ENCODE measurements around the gene ANO10.
"Not testable (repeated sequence)": the region's sequence is repeated elsewhere in the genome, so short reads cannot be mapped to it uniquely, and the experiment has no call there.

The ANO10 gene

GRCh38 chr3:43621656-43622432 lies at the start of gene ANO10:
Gene ANO10, minus strand, starts transcription at chr3:43622011. Its CDS starts 16,159 bp downstream, at chr3:43605852.
- FAIRE-seq (peak; percentile 99), DNase-seq (ENCODE audit: extremely low spot score, insufficient read length, low read depth) (peak; percentile 87)

- FAIRE-seq (no peak), DNase-seq (ENCODE audit: extremely low spot score, insufficient read length, low read depth) (no peak)
Observed at GRCh38 chr3:43670635-43671522, 49.1 kb upstream of the ANO10 start.

- not testable (repeated sequence) for DNase-seq (ENCODE audit: extremely low spot score, insufficient read length, low read depth); FAIRE-seq
Observed at GRCh38 chr3:43665011-43665410, 43.2 kb upstream of the ANO10 start.

GRCh38 chr3:43661376-43661775 lies 39.6 kb upstream of the ANO10 start:
- FAIRE-seq; DNase-seq (ENCODE audit: extremely low spot score, insufficient read length, low read depth): not testable (repeated sequence)

GRCh38 chr3:43659250-43659880 lies 37.6 kb upstream of the ANO10 start:
- DNase-seq (ENCODE audit: extremely low spot score, insufficient read length, low read depth), result no peak
- no peak for FAIRE-seq

- DNase-seq (ENCODE audit: extremely low spot score, insufficient read length, low read depth); FAIRE-seq: not testable (repeated sequence)
Observed at GRCh38 chr3:43656390-43656789, 34.6 kb upstream of the ANO10 start.

GRCh38 chr3:43650345-43650744 lies 28.5 kb upstream of the ANO10 start:
- FAIRE-seq, result no peak

GRCh38 chr3:43649365-43649968 lies 27.7 kb upstream of the ANO10 start:
- DNase-seq (ENCODE audit: extremely low spot score, insufficient read length, low read depth), result no peak

More at GRCh38 chr3:43650345-43650744, 28.5 kb upstream of the ANO10 start:
- no peak for DNase-seq (ENCODE audit: extremely low spot score, insufficient read length, low read depth)

GRCh38 chr3:43648957-43649356 lies 27.1 kb upstream of the ANO10 start:
- DNase-seq (ENCODE audit: extremely low spot score, insufficient read length, low read depth), result no peak
- no peak for FAIRE-seq

More at GRCh38 chr3:43649365-43649968, 27.7 kb upstream of the ANO10 start:
- no peak for FAIRE-seq

GRCh38 chr3:43647331-43648166 lies 25.7 kb upstream of the ANO10 start:
- no peak for DNase-seq (ENCODE audit: extremely low spot score, insufficient read length, low read depth)
- FAIRE-seq, result peak; percentile 63

- FAIRE-seq, result no peak
Observed at GRCh38 chr3:43644443-43644842, 22.6 kb upstream of the ANO10 start.

GRCh38 chr3:43641306-43642114 lies 19.7 kb upstream of the ANO10 start:
- FAIRE-seq (no peak), DNase-seq (ENCODE audit: extremely low spot score, insufficient read length, low read depth) (no peak)

More at GRCh38 chr3:43644443-43644842, 22.6 kb upstream of the ANO10 start:
- DNase-seq (ENCODE audit: extremely low spot score, insufficient read length, low read depth), result no peak

- no peak for FAIRE-seq
- no peak for DNase-seq (ENCODE audit: extremely low spot score, insufficient read length, low read depth)
Observed at GRCh38 chr3:43640681-43641080, 18.9 kb upstream of the ANO10 start.

GRCh38 chr3:43638594-43639447 lies 17.0 kb upstream of the ANO10 start:
- DNase-seq (ENCODE audit: extremely low spot score, insufficient read length, low read depth), result peak; percentile 25
- peak; percentile 93 for FAIRE-seq

- DNase-seq (ENCODE audit: extremely low spot score, insufficient read length, low read depth), result no peak
- FAIRE-seq, result no peak
Observed at GRCh38 chr3:43637702-43638101, 15.9 kb upstream of the ANO10 start.

- FAIRE-seq (no peak), DNase-seq (ENCODE audit: extremely low spot score, insufficient read length, low read depth) (no peak)
Observed at GRCh38 chr3:43632986-43633385, 11.2 kb upstream of the ANO10 start.

- FAIRE-seq (no peak), DNase-seq (ENCODE audit: extremely low spot score, insufficient read length, low read depth) (no peak)
Observed at GRCh38 chr3:43632269-43632733, 10.5 kb upstream of the ANO10 start.
